ENCODE data around the gene APOA1. TPM values are rescaled to one million over a fixed set of nuclear protein-coding genes. Genes with fewer than 3 reads are reported as not detected.

APOA1 gene
- total and polyA plus RNA-seq, 2 of the 4 experiments (the other 2 are of a cell fraction): 0.18 to 0.89 TPM

- TF ChIP-seq RFX5 (IDR thresholded peaks at IDR 0.05; ENCODE audit: low read depth, low read length) (no peak), RAD21 (IDR thresholded peaks at IDR 0.05; ENCODE audit: low read length) (no peak)
Measured at GRCh38 chr11:116832350-116833290, 4.8 kb downstream of the APOA1 start (continued).

GRCh38 chr11:116831790-116832349, 5.6 kb downstream of the APOA1 start:
- no peak for DNase-seq
- H3K4me1 ChIP-seq (ENCODE audit: control insufficient read depth, insufficient read depth, low read length): peaks cover 7% of the 10 kb centered on the region; the same call in 1 of the 2 replicates
- no peak overlapping the region for H2AK5ac ChIP-seq (ENCODE audit: low read depth, low read length)
- H2BK5ac ChIP-seq (ENCODE audit: low read depth, low read length, poor library complexity, severe bottlenecking): no peak overlapping the region
- ATAC-seq (ENCODE audit: low read depth): no peak
- in situ Hi-C loops (cut with MboI; ENCODE audit: low sequenced_read_pairs): no loop called here
- H3K9ac ChIP-seq (ENCODE audit: low read depth, low read length): no peak overlapping the region
- H3K23ac ChIP-seq (ENCODE audit: low read depth, low read length): no peak overlapping the region
- no peak overlapping the region for H3K4ac ChIP-seq (ENCODE audit: low read depth, low read length)
- H3K4me3 ChIP-seq (ENCODE audit: insufficient read depth, low read depth, low read length): no peak overlapping the region
- no peak overlapping the region for H3K14ac ChIP-seq (replicated peaks; ENCODE audit: low read depth, low read length)
- H3K79me1 ChIP-seq (ENCODE audit: low read depth in 1 of 2, low read length in 2 of 2): no peaks in the 10 kb centered on the region
- H3K9me3 ChIP-seq (ENCODE audit: control insufficient read depth, insufficient read depth, low read length): no peaks in the 10 kb centered on the region
- H3K27ac ChIP-seq (ENCODE audit: insufficient read depth, low read length): no peak overlapping the region
- H3K9me1 ChIP-seq (ENCODE audit: insufficient read depth, low read length): no peaks in the 10 kb centered on the region; the same call in 1 of the 2 replicates
- no peak overlapping the region for H3K18ac ChIP-seq (ENCODE audit: low read depth, low read length)
- H3K27me3 ChIP-seq (ENCODE audit: control insufficient read depth, insufficient read depth, low read length): peaks cover 8% of the 10 kb centered on the region; the same call in 1 of the 2 replicates
- ChIA-PET CTCF (no interaction called here), POLR2A (ENCODE audit: unreplicated experiment) (no interaction called here)
- WGBS, 2 experiments (ENCODE audit: extremely low coverage in 2 of 2, insufficient read length in 1 of 2): no CpG with 5 or more reads among the region's 7 CpGs
- no peak overlapping the region for H2BK120ac ChIP-seq (ENCODE audit: low read depth, low read length)
- no peak overlapping the region for H3K56ac ChIP-seq (ENCODE audit: extremely low read depth, insufficient read depth, low read length)
- H4K5ac ChIP-seq (ENCODE audit: low read depth, low read length): no peak overlapping the region
- H4K8ac ChIP-seq (ENCODE audit: low read depth in 2 of 2, low read length in 2 of 2): no peak overlapping the region
- no TSS peak for BruUV-seq (replicated peaks)
- H2BK20ac ChIP-seq (ENCODE audit: low read depth, low read length): no peak overlapping the region
- no peak overlapping the region for H2BK15ac ChIP-seq (ENCODE audit: low read depth, low read length)
- H3K36me3 ChIP-seq (ENCODE audit: control insufficient read depth, insufficient read depth, low read length): no peaks in the 10 kb centered on the region
- H4K91ac ChIP-seq (ENCODE audit: insufficient read depth, low read depth, low read length): no peak overlapping the region
- no peak overlapping the region for H2AK9ac ChIP-seq (replicated peaks; ENCODE audit: low read depth, low read length, poor library complexity)
- intact Hi-C loops (cut with micrococcal nuclease): no loop called here
- H3K4me2 ChIP-seq (ENCODE audit: low read depth, low read length): no peak overlapping the region
- H4K20me1 ChIP-seq (ENCODE audit: insufficient read depth, low read length): no peaks in the 10 kb centered on the region
- dilution Hi-C loops (cut with HindIII; ENCODE audit: low sequenced_read_pairs, unreplicated experiment): no loop called here
- H2AFZ ChIP-seq (replicated peaks; ENCODE audit: low read length, poor library complexity): no peak overlapping the region
- TF ChIP-seq CEBPB (IDR thresholded peaks at IDR 0.05; ENCODE audit: low read depth, low read length) (no peak), CTCF (conservative IDR thresholded peaks at IDR 0.05; ENCODE audit: low read depth, low read length) (no peak), FOS (IDR thresholded peaks at IDR 0.05; ENCODE audit: low read depth, low read length) (no peak), RCOR1 (IDR thresholded peaks at IDR 0.05; ENCODE audit: insufficient replicate concordance, low read length) (no peak), RAD21 (IDR thresholded peaks at IDR 0.05; ENCODE audit: low read length) (no peak), CHD1 (IDR thresholded peaks at IDR 0.05; ENCODE audit: low read depth, low read length) (no peak), BHLHE40 (IDR thresholded peaks at IDR 0.05; ENCODE audit: low read depth, low read length) (no peak), MAFK (IDR thresholded peaks at IDR 0.05; ENCODE audit: low read depth, low read length) (no peak), SMC3 (IDR thresholded peaks at IDR 0.05; ENCODE audit: low read depth, low read length) (no peak), POLR2A (IDR thresholded peaks at IDR 0.05; ENCODE audit: low read depth, low read length) (no peak), ELK1 (IDR thresholded peaks at IDR 0.05; ENCODE audit: borderline replicate concordance, low read depth, low read length) (no peak), RFX5 (IDR thresholded peaks at IDR 0.05; ENCODE audit: low read depth, low read length) (no peak)

Measured in IMR-90 (cell line).